ENCODE data around the gene GIPR. TPM values are rescaled to one million over a fixed set of nuclear protein-coding genes. Genes with fewer than 3 reads are reported as not detected.

GIPR gene
- total and polyA plus RNA-seq, 2 of the 13 experiments (the other 11 are each of a cell fraction or from before 2014, with no cell fraction given) = 0.15 to 1.2 TPM

GRCh38 chr19:45692187-45693105 lies 24.4 kb downstream of the GIPR start, which contains the start of gene QPCTL (continued):
- peak; percentile 20; the same call in 1 of the 2 replicates for TF ChIP-seq PATZ1 (CRISPR knock-in tag; IDR thresholded peaks at IDR 0.05)
- peak; percentile 89 for TF ChIP-seq TAF1 (CRISPR knock-in tag; IDR thresholded peaks at IDR 0.05)
- TF ChIP-seq ASH2L (IDR thresholded peaks at IDR 0.05; ENCODE audit: insufficient read length, low read depth, low read length) = peak; percentile 0
- TF ChIP-seq KAT8 (CRISPR knock-in tag; IDR thresholded peaks at IDR 0.05) = 0 out of 2 replicates have a peak, but pooled peaks have one; percentile 10
- no peak for TF ChIP-seq PCBP1 (IDR thresholded peaks at IDR 0.05; ENCODE audit: borderline replicate concordance, low read depth, low read length)
- peak; percentile 7; the same call in 1 of the 2 replicates for TF ChIP-seq RARA (CRISPR knock-in tag; IDR thresholded peaks at IDR 0.05)
- peak; percentile 28; the same call in 1 of the 2 replicates for TF ChIP-seq ZNF710 (CRISPR knock-in tag; IDR thresholded peaks at IDR 0.05; ENCODE audit: borderline replicate concordance)
- no peak for TF ChIP-seq IRF2 (CRISPR knock-in tag; IDR thresholded peaks at IDR 0.05)
- 0 out of 2 replicates have a peak, but pooled peaks have one; percentile 17 for TF ChIP-seq ZFP36L1 (CRISPR knock-in tag; IDR thresholded peaks at IDR 0.05)
- TF ChIP-seq NONO (IDR thresholded peaks at IDR 0.05) = no peak
- TF ChIP-seq NONO (CRISPR knock-in tag; conservative IDR thresholded peaks at IDR 0.05) = peak; percentile 4
- peak; percentile 94 for TF ChIP-seq NFYB (CRISPR knock-in tag; IDR thresholded peaks at IDR 0.05)
- peak; percentile 63; the same call in 1 of the 2 replicates for TF ChIP-seq RFX5 (IDR thresholded peaks at IDR 0.05; ENCODE audit: low read depth, low read length)
- TF ChIP-seq ZNF879 (CRISPR knock-in tag; IDR thresholded peaks at IDR 0.05) = no peak
- no peak for TF ChIP-seq HNF1A (IDR thresholded peaks at IDR 0.05; ENCODE audit: low read depth)
- 0 out of 2 replicates have a peak, but pooled peaks have one; percentile 42 for TF ChIP-seq HNF1A (CRISPR knock-in tag; IDR thresholded peaks at IDR 0.05; ENCODE audit: borderline replicate concordance)
- peak; percentile 88 for TF ChIP-seq SP2 (CRISPR knock-in tag; IDR thresholded peaks at IDR 0.05)
- no peak for TF ChIP-seq ZNF33B (CRISPR knock-in tag; IDR thresholded peaks at IDR 0.05)
- no peak for TF ChIP-seq ZNF780A (CRISPR knock-in tag; IDR thresholded peaks at IDR 0.05)
- TF ChIP-seq PAX8 (CRISPR knock-in tag; IDR thresholded peaks at IDR 0.05; ENCODE audit: borderline replicate concordance) = no peak
- peak; percentile 19; the same call in 1 of the 2 replicates for TF ChIP-seq ZNF317 (CRISPR knock-in tag; IDR thresholded peaks at IDR 0.05)
- peak; percentile 87 for TF ChIP-seq RBFOX2 (IDR thresholded peaks at IDR 0.05; ENCODE audit: low read depth, low read length)
